ENCODE data around the gene CAPS2.
"Not testable (repeated sequence)": the region's sequence is repeated elsewhere in the genome, so short reads cannot be mapped to it uniquely, and the experiment has no call there.

CAPS2 gene

DNA sequence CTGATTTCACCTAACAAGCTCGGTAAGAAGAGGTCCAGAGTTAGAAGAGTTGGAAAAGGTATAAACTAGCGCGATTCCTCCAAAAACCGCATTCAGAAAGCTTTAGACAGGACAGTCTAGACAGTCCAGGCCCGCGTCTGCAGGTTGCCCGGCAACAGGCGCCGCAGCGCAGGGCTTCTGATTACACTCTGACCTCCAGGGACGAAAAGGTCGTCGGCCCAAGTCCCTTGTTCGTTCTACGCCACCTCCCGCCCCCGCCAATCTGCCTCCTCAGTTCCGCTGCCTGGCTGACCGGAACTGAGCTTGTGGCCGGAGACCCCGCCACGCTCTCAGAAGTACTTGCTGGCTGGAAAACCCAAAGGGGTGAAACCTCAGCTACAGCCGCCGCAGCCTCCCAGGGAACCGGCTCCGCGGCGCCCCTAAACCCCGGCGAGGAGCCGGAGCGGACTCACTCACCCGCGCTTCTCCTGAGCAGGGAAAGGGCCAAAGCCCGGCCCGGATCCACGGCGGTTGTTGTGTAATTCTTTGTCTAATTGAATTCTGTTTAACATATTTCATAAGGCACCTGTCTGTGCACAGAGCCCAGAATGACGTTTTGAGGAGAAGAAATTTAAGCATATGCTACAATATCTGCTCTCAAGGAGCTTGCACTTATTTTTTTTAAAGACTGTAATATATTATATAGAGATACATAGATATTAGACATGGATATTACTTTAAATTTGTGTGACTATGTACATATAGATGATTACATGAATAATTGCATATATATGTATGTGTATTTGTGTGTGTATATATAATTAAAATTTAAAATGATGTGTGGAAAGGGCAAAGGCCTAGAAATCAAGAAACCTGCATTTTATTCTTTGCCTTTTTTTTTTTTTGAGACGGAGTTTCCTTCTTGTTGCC is at the start of gene CAPS2:
Gene CAPS2, minus strand, starts transcription at position 407 of the 909 bp plus-strand sequence. CDS start 3,826 bp downstream, outside the sequence.
- Histone ChIP-seq H3K27me3 (ENCODE audit: control insufficient read depth, insufficient read depth, low read length) (no peaks in the 10 kb centered on the region), H3K9me3 (ENCODE audit: control insufficient read depth, low read depth, low read length) (no peaks in the 10 kb centered on the region), H3K36me3 (ENCODE audit: control insufficient read depth, low read depth, low read length) (no peaks in the 10 kb centered on the region), H3K4me3 (ENCODE audit: low read length) (peak within 1 kb of the TSS; percentile 78), H3K27ac (ENCODE audit: low read length) (no peak within 1 kb of the TSS), H3K9ac (ENCODE audit: low read length) (peak within 1 kb of the TSS; percentile 62), H3K4me1 (ENCODE audit: control insufficient read depth, low read depth, low read length) (peaks cover 12% of the 10 kb centered on the region)

DNA sequence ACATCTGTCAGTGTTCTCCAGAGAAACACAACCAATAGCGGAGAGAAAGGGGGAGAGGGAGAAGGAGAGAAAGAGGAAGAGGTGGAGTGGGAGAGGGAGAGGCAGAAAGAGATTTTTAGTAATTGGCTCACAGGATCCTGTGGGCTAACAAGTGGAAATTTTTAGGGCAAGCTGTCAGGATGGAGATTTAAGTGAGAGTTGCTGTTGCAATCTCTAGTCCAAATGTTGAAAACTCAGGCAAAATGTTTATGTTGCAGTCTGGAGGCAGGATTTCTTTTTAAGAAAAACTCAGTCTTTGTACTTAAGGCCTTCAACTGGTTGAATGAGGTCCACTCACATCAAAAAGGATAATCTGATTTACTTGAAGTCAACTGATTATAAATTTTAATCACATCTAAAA is 48.2 kb upstream of the CAPS2 start:
- H3K9ac ChIP-seq (ENCODE audit: low read length), result no peak overlapping the region
- H3K27ac ChIP-seq (ENCODE audit: low read length), result no peak overlapping the region
- no peaks in the 10 kb centered on the region for H3K4me1 ChIP-seq (ENCODE audit: control insufficient read depth, low read depth, low read length)

DNA sequence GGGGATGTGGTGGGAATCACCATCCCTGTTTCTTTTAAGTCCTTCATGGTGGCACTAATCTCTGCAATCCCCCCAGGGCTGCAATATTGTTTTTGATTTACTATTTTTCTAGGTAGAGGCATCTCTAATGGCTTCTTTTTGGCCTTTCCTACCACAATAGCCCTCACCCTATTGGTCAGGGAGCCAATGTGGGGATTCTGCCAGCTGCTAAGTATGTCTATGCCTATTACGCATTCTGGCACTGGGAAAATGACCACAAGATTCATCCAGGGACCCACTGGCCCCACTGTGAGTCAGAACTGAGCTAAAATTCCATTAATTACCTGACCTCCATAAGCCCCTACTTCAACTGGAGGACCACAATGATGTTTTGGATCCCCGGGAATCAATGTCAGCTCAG is 44.8 kb upstream of the CAPS2 start:
- Histone ChIP-seq H3K36me3 (ENCODE audit: control insufficient read depth, low read depth, low read length) (no peaks in the 10 kb centered on the region), H3K27ac (ENCODE audit: low read length) (no peak overlapping the region), H3K9me3 (ENCODE audit: control insufficient read depth, low read depth, low read length) (no peaks in the 10 kb centered on the region), H3K9ac (ENCODE audit: low read length) (no peak overlapping the region), H3K4me1 (ENCODE audit: control insufficient read depth, low read depth, low read length) (no peaks in the 10 kb centered on the region), H3K27me3 (ENCODE audit: control insufficient read depth, insufficient read depth, low read length) (no peaks in the 10 kb centered on the region), H3K4me3 (ENCODE audit: low read length) (no peak overlapping the region)

More for the DNA sequence above, 48.2 kb upstream of the CAPS2 start:
- H3K4me3 ChIP-seq (ENCODE audit: low read length), result no peak overlapping the region
- H3K9me3 ChIP-seq (ENCODE audit: control insufficient read depth, low read depth, low read length), result no peaks in the 10 kb centered on the region
- H3K36me3 ChIP-seq (ENCODE audit: control insufficient read depth, low read depth, low read length), result no peaks in the 10 kb centered on the region
- H3K27me3 ChIP-seq (ENCODE audit: control insufficient read depth, insufficient read depth, low read length), result no peaks in the 10 kb centered on the region

DNA sequence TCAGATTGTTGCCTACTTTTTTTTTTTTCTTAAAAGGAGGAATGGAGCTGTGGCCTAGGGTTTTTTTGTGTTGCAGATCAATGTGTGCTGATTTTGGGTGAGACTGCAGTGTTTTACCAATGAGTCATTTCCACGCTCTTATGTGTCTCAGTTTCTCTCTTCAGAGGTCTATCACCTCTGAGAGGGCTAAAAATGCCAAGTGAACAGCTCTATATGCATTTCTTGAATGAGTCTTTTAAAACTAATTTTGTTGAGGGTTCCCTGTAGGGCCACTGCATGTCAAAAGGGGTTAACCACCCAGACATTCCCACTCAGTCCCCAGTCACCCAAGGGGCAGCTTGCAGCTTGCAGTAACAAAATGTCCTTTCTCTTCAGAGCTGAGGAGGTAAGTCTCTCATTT is 36.5 kb upstream of the CAPS2 start:
- Histone ChIP-seq H3K27ac (ENCODE audit: low read length) (no peak overlapping the region), H3K27me3 (ENCODE audit: control insufficient read depth, insufficient read depth, low read length) (no peaks in the 10 kb centered on the region), H3K4me1 (ENCODE audit: control insufficient read depth, low read depth, low read length) (peaks cover 26% of the 10 kb centered on the region), H3K36me3 (ENCODE audit: control insufficient read depth, low read depth, low read length) (no peaks in the 10 kb centered on the region), H3K9me3 (ENCODE audit: control insufficient read depth, low read depth, low read length) (no peaks in the 10 kb centered on the region), H3K4me3 (ENCODE audit: low read length) (peak overlapping the region; percentile 44), H3K9ac (ENCODE audit: low read length) (no peak overlapping the region)

DNA sequence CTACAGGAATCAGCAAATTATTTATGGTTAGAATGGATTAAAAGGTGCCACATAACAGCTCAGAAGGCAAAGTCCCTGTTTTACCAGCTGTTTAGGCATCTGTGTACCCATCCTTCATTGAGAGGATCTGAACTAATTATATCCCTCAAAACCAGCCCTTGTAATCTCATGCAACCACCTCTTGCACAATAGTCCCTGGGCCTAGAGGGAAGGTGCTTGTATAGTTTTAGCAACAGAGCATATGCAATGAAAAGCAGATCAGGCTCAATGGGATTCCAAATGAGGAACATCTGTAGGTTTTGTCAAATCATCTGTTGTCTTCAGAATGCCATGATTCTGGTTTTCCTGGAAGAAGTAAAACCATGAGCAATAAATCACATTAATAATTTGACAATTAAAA is 34.8 kb upstream of the CAPS2 start:
- no peak overlapping the region for H3K27ac ChIP-seq (ENCODE audit: low read length)
- H3K36me3 ChIP-seq (ENCODE audit: control insufficient read depth, low read depth, low read length), result no peaks in the 10 kb centered on the region
- H3K9ac ChIP-seq (ENCODE audit: low read length), result no peak overlapping the region
- H3K9me3 ChIP-seq (ENCODE audit: control insufficient read depth, low read depth, low read length), result no peaks in the 10 kb centered on the region
- peaks cover 26% of the 10 kb centered on the region for H3K4me1 ChIP-seq (ENCODE audit: control insufficient read depth, low read depth, low read length)
- no peak overlapping the region for H3K4me3 ChIP-seq (ENCODE audit: low read length)
- no peaks in the 10 kb centered on the region for H3K27me3 ChIP-seq (ENCODE audit: control insufficient read depth, insufficient read depth, low read length)

DNA sequence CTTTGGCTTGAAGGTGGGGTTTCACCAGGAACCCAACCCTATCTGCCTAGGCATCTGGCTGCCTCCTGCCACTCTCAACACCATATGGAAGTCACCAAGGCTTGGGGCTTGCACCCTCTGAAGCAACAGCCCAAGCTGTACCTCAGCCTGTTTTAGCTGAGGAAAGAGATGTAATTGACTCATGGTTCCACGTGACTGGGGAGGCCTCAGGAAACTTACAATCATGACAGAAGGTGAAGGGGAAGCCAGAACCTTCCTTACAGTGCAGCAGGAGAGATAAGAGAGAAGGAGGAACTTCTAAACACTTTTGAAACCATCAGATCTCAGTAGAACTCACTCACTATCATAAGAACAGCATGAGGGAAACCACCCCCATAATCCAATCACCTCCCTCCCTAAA is 31.3 kb upstream of the CAPS2 start:
- Histone ChIP-seq H3K4me1 (ENCODE audit: control insufficient read depth, low read depth, low read length) (peaks cover 9% of the 10 kb centered on the region), H3K27ac (ENCODE audit: low read length) (no peak overlapping the region), H3K4me3 (ENCODE audit: low read length) (no peak overlapping the region), H3K9me3 (ENCODE audit: control insufficient read depth, low read depth, low read length) (no peaks in the 10 kb centered on the region), H3K9ac (ENCODE audit: low read length) (no peak overlapping the region), H3K27me3 (ENCODE audit: control insufficient read depth, insufficient read depth, low read length) (no peaks in the 10 kb centered on the region), H3K36me3 (ENCODE audit: control insufficient read depth, low read depth, low read length) (no peaks in the 10 kb centered on the region)

DNA sequence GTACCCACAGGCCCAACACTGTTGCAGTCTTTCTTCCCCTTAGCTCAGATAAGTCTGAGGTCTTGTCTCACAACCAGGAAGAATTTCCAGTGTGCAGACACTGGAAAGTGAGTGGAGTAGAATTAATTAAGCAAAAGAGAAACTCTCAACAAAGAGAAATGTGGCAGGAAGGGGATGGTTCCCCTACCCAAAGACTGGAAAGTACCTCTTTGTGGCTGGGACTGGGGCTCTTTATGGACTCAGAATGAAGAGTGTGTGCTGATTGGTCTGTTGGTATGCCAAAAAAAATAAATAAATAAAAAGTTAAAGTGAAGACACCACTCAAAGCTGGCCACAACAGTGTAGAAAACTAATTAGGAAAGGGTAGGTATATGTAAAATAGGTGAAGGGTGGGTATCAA is 30.8 kb upstream of the CAPS2 start:
- Histone ChIP-seq H3K9me3 (ENCODE audit: control insufficient read depth, low read depth, low read length) (no peaks in the 10 kb centered on the region), H3K9ac (ENCODE audit: low read length) (no peak overlapping the region), H3K4me1 (ENCODE audit: control insufficient read depth, low read depth, low read length) (peaks cover 4% of the 10 kb centered on the region), H3K4me3 (ENCODE audit: low read length) (no peak overlapping the region), H3K27me3 (ENCODE audit: control insufficient read depth, insufficient read depth, low read length) (no peaks in the 10 kb centered on the region), H3K36me3 (ENCODE audit: control insufficient read depth, low read depth, low read length) (no peaks in the 10 kb centered on the region), H3K27ac (ENCODE audit: low read length) (no peak overlapping the region)

DNA sequence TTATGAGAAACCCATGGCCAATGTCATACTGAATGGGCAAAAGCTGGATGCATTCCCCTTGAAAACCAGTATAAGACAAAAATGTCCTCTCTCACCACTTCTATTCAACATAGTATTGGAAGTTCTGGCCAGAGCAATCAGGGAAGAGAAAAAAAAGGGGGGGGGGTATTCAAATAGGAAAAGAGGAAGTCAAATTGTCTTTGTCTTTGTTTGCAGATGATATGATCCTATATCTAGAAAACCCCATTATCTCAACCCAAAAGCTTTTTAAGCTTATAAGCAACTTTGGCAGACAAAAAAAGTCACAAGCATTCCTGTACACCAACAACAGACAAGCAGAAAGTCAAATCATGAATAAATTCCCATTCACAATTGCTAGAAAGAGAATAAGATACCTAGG is 23.9 kb upstream of the CAPS2 start:
- H3K4me1 ChIP-seq (ENCODE audit: control insufficient read depth, low read depth, low read length), result no peaks in the 10 kb centered on the region
- no peak overlapping the region for H3K9ac ChIP-seq (ENCODE audit: low read length)
- H3K27me3 ChIP-seq (ENCODE audit: control insufficient read depth, insufficient read depth, low read length), result no peaks in the 10 kb centered on the region
- peaks cover 11% of the 10 kb centered on the region for H3K9me3 ChIP-seq (ENCODE audit: control insufficient read depth, low read depth, low read length)
- no peak overlapping the region for H3K27ac ChIP-seq (ENCODE audit: low read length)
- no peak overlapping the region for H3K4me3 ChIP-seq (ENCODE audit: low read length)
- H3K36me3 ChIP-seq (ENCODE audit: control insufficient read depth, low read depth, low read length), result no peaks in the 10 kb centered on the region

DNA sequence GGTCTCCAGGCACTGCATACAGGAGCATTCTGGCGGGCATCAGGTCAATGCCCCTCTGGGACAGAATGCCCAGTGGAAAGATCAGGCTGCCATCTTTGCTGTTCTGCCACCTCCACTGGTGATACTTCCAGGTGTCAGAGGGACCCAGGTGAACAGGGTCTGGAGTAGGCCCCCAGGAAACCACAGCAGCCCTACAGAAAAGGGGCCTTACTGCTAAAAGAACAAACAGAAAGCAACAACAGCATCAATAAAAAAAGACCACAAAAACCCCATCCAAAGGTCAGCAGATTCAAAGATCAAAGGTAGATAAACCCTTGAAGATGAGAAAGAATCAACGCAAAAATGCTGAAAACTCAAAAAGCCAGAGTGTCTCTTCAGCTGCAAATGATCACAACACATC is 20.3 kb upstream of the CAPS2 start:
- no peak overlapping the region for H3K27ac ChIP-seq (ENCODE audit: low read length)
- H3K9ac ChIP-seq (ENCODE audit: low read length), result no peak overlapping the region
- H3K9me3 ChIP-seq (ENCODE audit: control insufficient read depth, low read depth, low read length), result peaks cover 10% of the 10 kb centered on the region
- H3K27me3 ChIP-seq (ENCODE audit: control insufficient read depth, insufficient read depth, low read length), result no peaks in the 10 kb centered on the region
- no peak overlapping the region for H3K4me3 ChIP-seq (ENCODE audit: low read length)
- no peaks in the 10 kb centered on the region for H3K4me1 ChIP-seq (ENCODE audit: control insufficient read depth, low read depth, low read length)
- no peaks in the 10 kb centered on the region for H3K36me3 ChIP-seq (ENCODE audit: control insufficient read depth, low read depth, low read length)

DNA sequence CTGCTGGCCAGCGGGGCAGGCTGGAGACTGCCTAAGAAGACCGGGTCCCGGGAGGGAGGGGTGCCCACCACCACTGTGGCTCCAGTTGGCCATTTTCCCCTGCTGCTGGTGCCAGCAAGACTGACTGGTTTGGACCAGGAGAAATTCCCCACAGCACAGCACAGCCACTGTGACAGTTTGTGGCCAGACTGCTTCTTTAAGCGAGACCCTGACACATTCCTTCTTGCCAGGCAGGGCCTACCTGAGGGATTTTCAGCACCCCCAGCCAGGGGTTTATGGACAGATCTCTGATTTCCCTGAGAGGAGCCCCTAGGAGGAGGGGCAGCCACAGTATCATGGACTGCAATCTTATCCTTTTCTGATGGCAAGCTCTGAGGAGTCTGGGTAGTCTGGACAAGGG is 19.8 kb upstream of the CAPS2 start:
- H3K4me3 ChIP-seq (ENCODE audit: low read length), result no peak overlapping the region
- H3K9ac ChIP-seq (ENCODE audit: low read length), result no peak overlapping the region
- H3K4me1 ChIP-seq (ENCODE audit: control insufficient read depth, low read depth, low read length), result no peaks in the 10 kb centered on the region
- peaks cover 5% of the 10 kb centered on the region for H3K9me3 ChIP-seq (ENCODE audit: control insufficient read depth, low read depth, low read length)
- H3K36me3 ChIP-seq (ENCODE audit: control insufficient read depth, low read depth, low read length), result no peaks in the 10 kb centered on the region
- no peak overlapping the region for H3K27ac ChIP-seq (ENCODE audit: low read length)
- no peaks in the 10 kb centered on the region for H3K27me3 ChIP-seq (ENCODE audit: control insufficient read depth, insufficient read depth, low read length)

DNA sequence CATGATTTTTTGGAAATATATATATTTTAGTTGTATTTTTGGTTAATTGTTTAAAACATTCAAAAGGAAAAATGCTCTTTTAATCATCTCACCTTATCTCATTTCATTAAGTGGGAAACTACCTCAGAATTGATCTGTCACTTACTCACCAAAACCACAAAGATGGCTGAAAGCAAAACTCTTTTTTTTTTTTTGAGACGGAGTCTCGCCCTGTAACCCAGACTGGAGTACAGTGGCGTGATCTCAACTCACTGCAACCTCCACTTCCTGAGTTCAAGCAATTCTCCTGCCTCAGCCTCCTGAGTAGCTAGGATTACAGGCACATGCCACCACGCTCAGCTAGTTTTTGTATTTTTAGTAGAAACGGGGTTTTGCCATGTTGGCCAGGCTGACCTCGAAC is 16.1 kb upstream of the CAPS2 start:
- not testable (repeated sequence) for H3K36me3 ChIP-seq (ENCODE audit: control insufficient read depth, low read depth, low read length); H3K4me3 ChIP-seq (ENCODE audit: low read length); H3K27me3 ChIP-seq (ENCODE audit: control insufficient read depth, insufficient read depth, low read length); H3K9me3 ChIP-seq (ENCODE audit: control insufficient read depth, low read depth, low read length); H3K4me1 ChIP-seq (ENCODE audit: control insufficient read depth, low read depth, low read length); H3K27ac ChIP-seq (ENCODE audit: low read length); H3K9ac ChIP-seq (ENCODE audit: low read length)

DNA sequence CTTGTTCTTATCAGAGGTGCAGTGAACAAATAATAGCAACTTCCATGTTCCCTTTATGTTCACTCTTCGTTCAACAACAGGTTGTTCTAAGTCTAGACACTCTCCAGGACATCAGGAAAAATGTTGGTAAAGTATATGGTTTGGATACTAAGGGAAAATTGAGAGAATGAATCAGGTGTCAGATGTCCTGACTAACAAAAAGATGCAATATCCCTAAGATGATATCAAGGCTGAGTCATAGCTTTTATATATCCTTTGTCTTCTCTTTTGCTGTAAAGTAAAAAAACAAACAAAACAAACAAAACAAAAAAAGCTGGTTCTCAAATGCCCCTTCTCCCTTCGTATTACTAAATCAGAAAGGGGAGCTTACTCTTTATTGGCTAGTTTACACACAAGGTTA is 15.4 kb upstream of the CAPS2 start:
- Histone ChIP-seq H3K9me3 (ENCODE audit: control insufficient read depth, low read depth, low read length) (no peaks in the 10 kb centered on the region), H3K4me3 (ENCODE audit: low read length) (no peak overlapping the region), H3K9ac (ENCODE audit: low read length) (no peak overlapping the region), H3K27ac (ENCODE audit: low read length) (no peak overlapping the region), H3K4me1 (ENCODE audit: control insufficient read depth, low read depth, low read length) (no peaks in the 10 kb centered on the region), H3K36me3 (ENCODE audit: control insufficient read depth, low read depth, low read length) (no peaks in the 10 kb centered on the region), H3K27me3 (ENCODE audit: control insufficient read depth, insufficient read depth, low read length) (no peaks in the 10 kb centered on the region)
